Calu3 (cell line): ENCODE results near the gene METTL22. TPM values are rescaled to one million over a fixed set of nuclear protein-coding genes. Genes with fewer than 3 reads are reported as not detected.

Source experiments
- BruUV-seq: library from RNA; stranded (reverse); fragments of 400-500 nt; replicated peaks from 2 replicates; lab custom pipeline; 2021; lab: Mats Ljungman, UMichigan
- CTCF ChIA-PET: fragments of 300-600 bp; sonication (Branson Sonifier 250); formaldehyde crosslinking; loops from one replicate; lab custom pipeline; 2022; ENCODE audit warnings: antibody characterized with exemption; lab: Charles Lee
- DNase-seq: peaks from one replicate; pipeline ENCODE4 v3.0.0; 2022
- H3K27ac Mint-ChIP-seq: one replicate; pipeline ENCODE4 v1.8.0; 2022; ENCODE audit warnings: mixed read lengths; ENCODE audit not compliant: unreplicated experiment
- H3K27me3 Mint-ChIP-seq: one replicate; pipeline ENCODE4 v1.8.0; 2022; ENCODE audit warnings: mixed read lengths; ENCODE audit not compliant: unreplicated experiment
- H3K36me3 Mint-ChIP-seq: one replicate; pipeline ENCODE4 v1.8.0; 2022; ENCODE audit warnings: mild to moderate bottlenecking, moderate library complexity, mixed read lengths; ENCODE audit not compliant: insufficient read depth, unreplicated experiment
- H3K4me1 Mint-ChIP-seq: one replicate; pipeline ENCODE4 v1.8.0; 2022; ENCODE audit warnings: mild to moderate bottlenecking, low read depth, mixed read lengths; ENCODE audit not compliant: unreplicated experiment
- H3K4me3 Mint-ChIP-seq: one replicate; pipeline ENCODE4 v1.8.0; 2022; ENCODE audit warnings: mild to moderate bottlenecking, low read depth, moderate library complexity, mixed read lengths; ENCODE audit not compliant: unreplicated experiment
- H3K9me3 Mint-ChIP-seq: one replicate; pipeline ENCODE4 v1.8.0; 2022; ENCODE audit warnings: low read depth, mixed read lengths; ENCODE audit not compliant: unreplicated experiment
- intact Hi-C: fragments of 100-400 bp; cut with micrococcal nuclease; formaldehyde crosslinking; loops from one replicate; pipeline ENCODE4 v1.10.0; 2022; ENCODE audit not compliant: unreplicated experiment
- total RNA-seq: library from RNA; stranded (reverse); gene quantifications from 2 replicates; pipeline ENCODE4 v1.2.3, GENCODE V29; 2022
- TF ChIP-seq, protein P1 (sequence below): fragments of 200-600 bp; IDR thresholded peaks from one replicate; pipeline ENCODE4 v1.8.0; 2022; ENCODE audit warnings: antibody characterized with exemption; ENCODE audit not compliant: unreplicated experiment

The METTL22 gene
- total RNA-seq, 1 experiment from 2014 or later, result 71.7 TPM

DNA sequence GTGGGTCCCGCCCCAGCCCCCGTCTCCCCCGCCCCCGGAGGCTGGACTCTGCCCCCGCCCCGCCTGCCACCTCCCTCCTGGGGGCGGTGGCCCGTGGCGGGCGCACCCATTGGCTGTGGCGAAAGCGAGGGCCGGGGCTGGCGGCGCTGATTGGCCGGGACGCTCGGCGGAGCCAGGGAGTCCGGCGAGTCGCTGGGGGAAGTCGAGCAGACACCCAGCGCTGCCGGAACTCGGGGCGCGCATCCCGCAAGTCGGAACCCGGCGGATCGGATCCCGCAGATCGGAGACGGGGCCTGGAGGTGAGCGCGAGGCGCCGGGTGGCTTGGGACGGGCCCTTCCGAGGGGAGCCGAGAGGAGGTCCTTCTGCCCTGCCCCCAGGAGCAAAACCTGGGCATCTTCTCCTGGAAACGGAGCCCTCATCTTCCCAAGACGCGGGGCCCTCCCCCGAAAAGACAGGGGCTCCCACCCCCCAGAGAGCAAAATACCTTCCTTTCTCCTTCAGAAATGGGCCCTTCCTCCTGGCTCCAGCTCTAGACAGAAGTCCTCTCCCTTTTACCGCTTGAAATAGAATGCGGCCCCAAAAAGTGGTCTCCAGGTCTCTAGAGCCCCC is 53.0 kb downstream of the METTL22 start, which contains the start of gene ABAT:
TSS of gene ABAT (plus strand) at position 205 of the 610 bp plus-strand sequence. CDS start 61,123 bp downstream, outside the sequence.
- TSS peak; percentile 37 for BruUV-seq
- intact Hi-C loops, result loop anchor here (5.0 kb wide), 1 partner anchor 123 kb away; the partner anchor contains the start of genes PMM2 and TMEM186
- peak; percentile 96 for DNase-seq
- Mint-ChIP-seq H3K27ac (peak within 1 kb of the TSS; percentile 73), H3K4me1 (peaks cover 51% of the 10 kb centered on the region), H3K36me3 (peaks cover 27% of the 10 kb centered on the region), H3K27me3 (no peaks in the 10 kb centered on the region), H3K9me3 (no peaks in the 10 kb centered on the region), H3K4me3 (peak within 1 kb of the TSS; percentile 88)
- CTCF ChIA-PET, result interaction anchor here (0.5 kb wide), 1 partner anchor 359 kb away, joined by 5 read pairs; no protein-coding TSS in a partner anchor
- TF ChIP-seq, protein P1, sequence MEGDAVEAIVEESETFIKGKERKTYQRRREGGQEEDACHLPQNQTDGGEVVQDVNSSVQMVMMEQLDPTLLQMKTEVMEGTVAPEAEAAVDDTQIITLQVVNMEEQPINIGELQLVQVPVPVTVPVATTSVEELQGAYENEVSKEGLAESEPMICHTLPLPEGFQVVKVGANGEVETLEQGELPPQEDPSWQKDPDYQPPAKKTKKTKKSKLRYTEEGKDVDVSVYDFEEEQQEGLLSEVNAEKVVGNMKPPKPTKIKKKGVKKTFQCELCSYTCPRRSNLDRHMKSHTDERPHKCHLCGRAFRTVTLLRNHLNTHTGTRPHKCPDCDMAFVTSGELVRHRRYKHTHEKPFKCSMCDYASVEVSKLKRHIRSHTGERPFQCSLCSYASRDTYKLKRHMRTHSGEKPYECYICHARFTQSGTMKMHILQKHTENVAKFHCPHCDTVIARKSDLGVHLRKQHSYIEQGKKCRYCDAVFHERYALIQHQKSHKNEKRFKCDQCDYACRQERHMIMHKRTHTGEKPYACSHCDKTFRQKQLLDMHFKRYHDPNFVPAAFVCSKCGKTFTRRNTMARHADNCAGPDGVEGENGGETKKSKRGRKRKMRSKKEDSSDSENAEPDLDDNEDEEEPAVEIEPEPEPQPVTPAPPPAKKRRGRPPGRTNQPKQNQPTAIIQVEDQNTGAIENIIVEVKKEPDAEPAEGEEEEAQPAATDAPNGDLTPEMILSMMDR, result no peak

DNA sequence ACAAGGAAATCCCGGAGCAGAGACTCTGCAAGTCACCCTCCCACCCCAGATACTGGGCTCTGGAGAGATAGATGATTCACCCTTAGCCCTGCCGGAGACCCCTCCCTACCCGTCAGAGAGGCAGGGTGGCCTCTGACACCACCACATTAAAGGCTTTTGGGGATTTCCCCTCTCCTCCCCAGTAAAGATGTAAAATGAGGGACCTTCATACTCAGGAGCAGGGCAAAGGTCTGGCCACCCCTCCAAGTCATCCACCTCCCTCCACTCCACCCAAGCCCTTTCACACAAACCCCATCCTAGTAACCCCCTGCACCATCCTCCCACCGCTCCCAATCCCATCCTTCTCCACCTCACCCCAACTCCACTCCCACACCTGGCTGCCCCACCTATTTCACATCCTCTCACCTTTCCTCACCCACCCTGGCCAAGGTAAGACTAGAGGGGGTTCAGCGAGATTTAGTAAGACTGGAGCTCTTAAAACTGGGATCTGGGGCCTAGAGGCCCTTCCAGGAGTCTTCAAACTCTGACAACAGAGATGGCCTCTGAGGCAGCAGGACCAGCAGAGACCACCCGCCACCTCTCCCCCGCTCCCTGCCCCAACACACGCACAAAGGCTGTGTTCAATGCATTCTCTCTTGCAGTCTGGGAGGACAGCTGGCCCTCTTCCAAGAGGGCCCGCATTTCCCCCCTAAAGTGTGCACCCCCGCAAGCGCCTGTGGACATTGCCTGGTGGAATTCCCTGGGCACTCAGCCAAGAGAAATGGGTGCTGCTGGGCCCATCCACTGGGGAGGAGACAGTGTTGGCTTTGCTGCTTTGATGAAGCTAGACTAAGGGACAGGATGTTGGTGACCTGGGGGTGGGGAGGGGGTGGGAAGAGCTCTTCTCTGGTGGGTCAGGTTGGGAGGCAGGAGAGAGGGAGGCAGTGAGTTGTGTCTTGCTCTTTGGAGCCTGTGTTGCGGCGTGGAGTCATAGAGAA is 54.0 kb downstream of the METTL22 start:
- CTCF ChIA-PET, result no interaction called here
- Mint-ChIP-seq H3K9me3 (peaks cover 3% of the 10 kb centered on the region), H3K4me1 (peaks cover 60% of the 10 kb centered on the region), H3K36me3 (peaks cover 27% of the 10 kb centered on the region), H3K27me3 (no peaks in the 10 kb centered on the region), H3K4me3 (peak overlapping the region; percentile 88), H3K27ac (peak overlapping the region; percentile 73)
- intact Hi-C loops, result loop anchor here (5.0 kb wide), 1 partner anchor 122 kb away; the partner anchor contains the start of genes PMM2 and TMEM186
- no TSS peak for BruUV-seq
- DNase-seq, result no peak
- TF ChIP-seq, protein P1, result no peak

DNA sequence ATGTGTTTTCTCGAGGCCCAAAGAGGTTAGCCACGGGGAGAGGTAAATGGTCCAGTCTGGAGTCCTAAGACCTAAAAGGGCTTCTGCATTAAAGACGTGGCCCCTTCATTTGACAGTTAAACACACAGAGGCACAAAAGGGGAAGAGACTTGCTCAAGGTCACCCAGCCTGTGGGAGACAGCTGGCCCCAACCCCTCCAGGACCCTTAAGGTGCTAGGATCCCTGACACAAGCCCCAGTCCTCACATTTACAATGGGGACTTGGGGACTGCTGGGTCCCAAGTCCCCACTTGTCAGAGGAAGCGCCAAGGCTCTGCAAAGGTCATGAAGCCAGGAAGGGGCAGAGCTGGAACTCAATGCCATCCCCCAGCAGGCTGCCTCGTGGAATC is 54.7 kb downstream of the METTL22 start:
- BruUV-seq, result TSS peak; percentile 16
- Mint-ChIP-seq H3K27me3 (no peaks in the 10 kb centered on the region), H3K4me3 (peak overlapping the region; percentile 88), H3K36me3 (peaks cover 27% of the 10 kb centered on the region), H3K4me1 (peaks cover 60% of the 10 kb centered on the region), H3K9me3 (peaks cover 3% of the 10 kb centered on the region), H3K27ac (no peak overlapping the region)
- no peak for DNase-seq
- TF ChIP-seq, protein P1, result no peak
- intact Hi-C loops, result loop anchor here (5.0 kb wide), 1 partner anchor 121 kb away; the partner anchor contains the start of genes PMM2 and TMEM186
- CTCF ChIA-PET, result no interaction called here

DNA sequence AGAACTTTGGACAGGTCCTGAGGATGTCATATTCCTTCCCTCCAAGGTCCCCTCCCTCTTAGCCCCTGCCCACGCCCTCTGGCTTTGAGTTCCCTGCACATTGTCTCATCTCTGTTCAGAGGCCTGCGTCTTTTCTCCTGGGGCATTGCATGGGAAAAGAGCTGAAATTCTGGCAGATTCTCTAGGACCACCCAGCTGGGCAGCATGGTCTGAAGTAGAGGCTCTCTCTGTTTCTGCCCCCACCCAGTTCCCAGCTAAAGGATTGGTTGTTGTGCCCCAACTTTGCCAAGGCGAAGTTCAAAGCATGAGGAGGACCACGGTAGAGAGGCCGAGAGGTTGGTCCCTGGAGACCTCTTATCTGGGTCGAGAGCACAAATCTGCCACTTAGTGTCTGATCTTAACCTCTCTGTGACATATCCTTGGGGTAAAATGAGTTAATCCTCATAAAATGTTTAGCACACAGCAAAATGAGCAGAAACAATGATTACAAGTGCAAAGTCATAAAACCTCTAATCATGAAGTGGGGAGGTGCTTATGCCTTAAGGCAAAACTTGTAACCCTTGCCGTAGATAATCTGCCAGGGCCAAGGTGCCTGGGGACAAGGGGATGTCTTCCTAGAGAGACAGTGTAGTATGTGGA is 55.4 kb downstream of the METTL22 start:
- Mint-ChIP-seq H3K27me3 (no peaks in the 10 kb centered on the region), H3K36me3 (peaks cover 27% of the 10 kb centered on the region), H3K4me1 (peaks cover 60% of the 10 kb centered on the region), H3K9me3 (peaks cover 3% of the 10 kb centered on the region), H3K4me3 (no peak overlapping the region), H3K27ac (no peak overlapping the region)
- intact Hi-C loops, result loop anchor here (5.0 kb wide), 1 partner anchor 120 kb away; the partner anchor contains the start of genes PMM2 and TMEM186
- no peak for DNase-seq
- CTCF ChIA-PET, result no interaction called here
- BruUV-seq, result no TSS peak
- TF ChIP-seq, protein P1, result no peak
